Fibroblast of lung (primary cell): ENCODE data around the gene HMGA1.

Source experiments
- CTCF ChIP-seq, 2 donors: IDR thresholded peaks in 1 of 2; conservative IDR thresholded peaks in 1 of 2; 1 replicate in 1 of 2; 2 replicates in 1 of 2; pipeline ENCODE4 v1.5.1; 2011 to 2012; ENCODE audit warnings: low read length in 2 of 2, control low read depth in 1 of 2, inconsistent platforms in 1 of 2, low read depth in 1 of 2, mild to moderate bottlenecking in 1 of 2
- EZH2 ChIP-seq: IDR thresholded peaks from 2 replicates; pipeline ENCODE4 v1.5.1; 2012; ENCODE audit warnings: low read length, control low read depth, mild to moderate bottlenecking; ENCODE audit errors: missing control alignments

DNA sequence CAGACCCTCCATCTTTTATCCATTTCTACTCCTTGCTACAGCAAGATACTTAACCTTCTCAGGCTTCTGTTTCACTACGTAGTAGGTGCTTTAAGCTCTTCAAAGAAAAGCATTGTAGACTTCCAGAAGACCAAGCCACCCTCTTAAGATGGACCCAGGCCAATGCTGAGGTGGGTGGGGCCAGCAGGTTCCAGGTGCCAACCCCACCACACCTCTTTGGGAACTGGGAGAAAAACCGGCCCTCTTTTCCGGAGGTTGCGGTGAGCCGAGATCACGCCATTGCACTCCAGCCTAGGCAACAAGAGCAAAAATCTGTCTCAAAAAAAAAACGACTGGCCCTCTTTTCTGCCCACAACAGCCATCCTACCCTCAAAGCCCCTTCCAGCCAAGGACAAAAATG lies 10.6 kb upstream of the HMGA1 start:
- TF ChIP-seq CTCF (conservative IDR thresholded peaks at IDR 0.05 in 1 of 2, IDR thresholded peaks at IDR 0.05 in 1 of 2; ENCODE audit: low read depth in 1 of 2, low read length in 2 of 2) (no peak), EZH2 (no peak)
